ENCODE measurements around the gene SLC6A19. TPM values are rescaled to one million over a fixed set of nuclear protein-coding genes. Genes with fewer than 3 reads are reported as not detected.

The SLC6A19 gene
- total and polyA plus RNA-seq, 8 donors, result 0.13 to 5.5 (median 0.43) TPM; not detected in 3

GRCh38 chr5:1239505-1240251, 38.3 kb downstream of the SLC6A19 start:
- H3K4me1 ChIP-seq, result no peaks in the 10 kb centered on the region
- peaks cover 3 to 21% (median 21%) of the 10 kb centered on the region in 4 donors for H3K9me3 ChIP-seq
- intact Hi-C loops (cut with DNase I; ENCODE audit: low total_unique reads), result no loop called here
- H3K27ac ChIP-seq, result no peak overlapping the region
- no peaks in the 10 kb centered on the region for H3K36me3 ChIP-seq
- peaks cover 0 to 30% (median 11%) of the 10 kb centered on the region in 3 donors for H3K27me3 ChIP-seq
- 49 to 61% (median 56%) methylated on average over 20 to 22 of the region's 22 CpGs for WGBS, 5 donors
- no peak overlapping the region for H3K4me3 ChIP-seq
- TF ChIP-seq, protein P1, sequence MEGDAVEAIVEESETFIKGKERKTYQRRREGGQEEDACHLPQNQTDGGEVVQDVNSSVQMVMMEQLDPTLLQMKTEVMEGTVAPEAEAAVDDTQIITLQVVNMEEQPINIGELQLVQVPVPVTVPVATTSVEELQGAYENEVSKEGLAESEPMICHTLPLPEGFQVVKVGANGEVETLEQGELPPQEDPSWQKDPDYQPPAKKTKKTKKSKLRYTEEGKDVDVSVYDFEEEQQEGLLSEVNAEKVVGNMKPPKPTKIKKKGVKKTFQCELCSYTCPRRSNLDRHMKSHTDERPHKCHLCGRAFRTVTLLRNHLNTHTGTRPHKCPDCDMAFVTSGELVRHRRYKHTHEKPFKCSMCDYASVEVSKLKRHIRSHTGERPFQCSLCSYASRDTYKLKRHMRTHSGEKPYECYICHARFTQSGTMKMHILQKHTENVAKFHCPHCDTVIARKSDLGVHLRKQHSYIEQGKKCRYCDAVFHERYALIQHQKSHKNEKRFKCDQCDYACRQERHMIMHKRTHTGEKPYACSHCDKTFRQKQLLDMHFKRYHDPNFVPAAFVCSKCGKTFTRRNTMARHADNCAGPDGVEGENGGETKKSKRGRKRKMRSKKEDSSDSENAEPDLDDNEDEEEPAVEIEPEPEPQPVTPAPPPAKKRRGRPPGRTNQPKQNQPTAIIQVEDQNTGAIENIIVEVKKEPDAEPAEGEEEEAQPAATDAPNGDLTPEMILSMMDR (IDR thresholded peaks at IDR 0.05), result no peak
- TF ChIP-seq POLR2A (IDR thresholded peaks at IDR 0.05) (no peak), POLR2AphosphoS5 (IDR thresholded peaks at IDR 0.05) (no peak), EP300 (IDR thresholded peaks at IDR 0.05) (no peak)
- DNase-seq, result peak; percentile 23 to 32

DNA sequence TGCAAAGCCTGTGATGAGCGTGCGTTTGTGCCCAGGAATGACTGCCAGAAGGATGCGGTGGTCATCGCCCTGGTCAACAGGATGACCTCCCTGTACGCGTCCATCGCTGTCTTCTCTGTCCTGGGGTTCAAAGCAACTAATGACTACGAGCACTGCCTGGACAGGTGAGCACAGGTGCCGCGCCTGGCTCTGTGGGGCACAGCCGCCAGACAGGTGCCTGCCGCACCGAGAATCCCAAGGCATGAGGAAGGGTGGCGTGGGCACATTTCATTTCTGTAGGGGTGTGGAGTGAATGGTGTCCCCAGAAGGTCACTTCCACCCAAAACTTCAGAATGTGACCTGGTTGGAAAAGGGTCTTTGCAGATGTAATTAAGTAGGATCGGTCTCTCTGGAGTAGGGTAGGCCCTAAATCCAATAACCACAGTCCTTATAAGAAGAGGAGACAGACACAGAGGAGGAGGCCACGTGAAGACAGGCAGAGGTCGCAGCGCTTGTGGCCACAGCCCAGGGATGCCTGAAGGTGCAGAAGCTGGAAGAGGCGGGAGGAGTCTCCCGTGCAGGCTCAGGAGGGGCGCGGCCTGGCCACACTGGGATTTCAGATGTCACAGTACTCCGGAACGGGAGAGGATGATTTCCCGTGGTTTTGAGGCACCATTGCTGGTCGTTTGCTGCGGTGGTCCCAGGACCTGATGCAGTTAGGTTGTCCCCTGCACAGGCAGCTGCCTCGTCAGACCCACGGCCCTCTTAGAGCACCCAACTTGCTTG, 39.3 kb downstream of the SLC6A19 start:
- Histone ChIP-seq H3K4me3 (no peak overlapping the region), H3K27ac (no peak overlapping the region), H3K9me3 (peaks cover 3 to 11% (median 11%) of the 10 kb centered on the region in 4 donors), H3K27me3 (peaks cover 3 to 34% (median 18%) of the 10 kb centered on the region in 3 donors), H3K4me1 (peaks cover 0 to 1% (median 0%) of the 10 kb centered on the region in 4 donors), H3K36me3 (no peaks in the 10 kb centered on the region)
- TF ChIP-seq POLR2A (IDR thresholded peaks at IDR 0.05) (no peak), EP300 (IDR thresholded peaks at IDR 0.05) (no peak), POLR2AphosphoS5 (IDR thresholded peaks at IDR 0.05) (no peak)
- TF ChIP-seq, protein P1 (IDR thresholded peaks at IDR 0.05), result no peak
- DNase-seq, result no peak
- WGBS, 5 donors, result 84 to 90% (median 88%) methylated on average over 23 to 29 of the region's 29 CpGs
- intact Hi-C loops (cut with DNase I; ENCODE audit: low total_unique reads), result no loop called here

DNA sequence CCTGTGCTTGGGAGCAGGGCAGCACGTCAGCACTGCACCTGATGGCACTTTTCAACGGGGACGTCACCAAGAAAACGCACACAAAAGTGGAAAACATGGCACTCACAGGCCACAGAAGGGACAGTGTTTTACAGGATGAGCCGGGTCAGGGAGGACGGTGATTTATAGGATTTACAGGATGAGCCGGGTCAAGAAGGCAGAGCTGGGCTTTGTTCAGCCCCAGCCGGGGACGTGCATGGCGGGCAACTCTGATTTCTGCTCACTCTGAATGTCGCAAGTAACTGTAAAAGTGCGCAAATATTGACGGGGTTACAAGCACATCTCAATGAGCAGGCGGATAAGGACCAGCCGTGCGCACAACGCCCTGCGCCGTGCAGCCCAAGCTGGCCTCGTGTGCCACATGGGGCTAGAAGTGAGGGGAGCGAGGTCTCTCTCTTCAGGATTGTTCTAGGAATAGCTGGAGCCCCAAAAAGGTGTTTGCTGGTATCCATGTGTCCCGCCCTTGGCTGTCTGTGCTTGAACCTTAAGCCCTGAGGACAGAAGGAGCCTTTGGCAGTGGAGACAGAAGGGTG, 40.2 kb downstream of the SLC6A19 start:
- H3K27me3 ChIP-seq, result peaks cover 8 to 43% (median 26%) of the 10 kb centered on the region in 3 donors
- H3K27ac ChIP-seq, result no peak overlapping the region
- H3K4me3 ChIP-seq, result no peak overlapping the region
- 80 to 85% (median 84%) methylated on average over 20 to 22 of the region's 22 CpGs for WGBS, 5 donors
- H3K36me3 ChIP-seq, result no peaks in the 10 kb centered on the region
- H3K9me3 ChIP-seq, result peaks cover 0 to 2% (median 2%) of the 10 kb centered on the region in 4 donors
- TF ChIP-seq POLR2A (IDR thresholded peaks at IDR 0.05) (no peak), POLR2AphosphoS5 (IDR thresholded peaks at IDR 0.05) (no peak)
- TF ChIP-seq, protein P1 (IDR thresholded peaks at IDR 0.05), result no peak
- intact Hi-C loops (cut with DNase I; ENCODE audit: low total_unique reads), result no loop called here
- DNase-seq, result no peak
- H3K4me1 ChIP-seq, result peaks cover 0 to 10% (median 5%) of the 10 kb centered on the region in 4 donors

DNA sequence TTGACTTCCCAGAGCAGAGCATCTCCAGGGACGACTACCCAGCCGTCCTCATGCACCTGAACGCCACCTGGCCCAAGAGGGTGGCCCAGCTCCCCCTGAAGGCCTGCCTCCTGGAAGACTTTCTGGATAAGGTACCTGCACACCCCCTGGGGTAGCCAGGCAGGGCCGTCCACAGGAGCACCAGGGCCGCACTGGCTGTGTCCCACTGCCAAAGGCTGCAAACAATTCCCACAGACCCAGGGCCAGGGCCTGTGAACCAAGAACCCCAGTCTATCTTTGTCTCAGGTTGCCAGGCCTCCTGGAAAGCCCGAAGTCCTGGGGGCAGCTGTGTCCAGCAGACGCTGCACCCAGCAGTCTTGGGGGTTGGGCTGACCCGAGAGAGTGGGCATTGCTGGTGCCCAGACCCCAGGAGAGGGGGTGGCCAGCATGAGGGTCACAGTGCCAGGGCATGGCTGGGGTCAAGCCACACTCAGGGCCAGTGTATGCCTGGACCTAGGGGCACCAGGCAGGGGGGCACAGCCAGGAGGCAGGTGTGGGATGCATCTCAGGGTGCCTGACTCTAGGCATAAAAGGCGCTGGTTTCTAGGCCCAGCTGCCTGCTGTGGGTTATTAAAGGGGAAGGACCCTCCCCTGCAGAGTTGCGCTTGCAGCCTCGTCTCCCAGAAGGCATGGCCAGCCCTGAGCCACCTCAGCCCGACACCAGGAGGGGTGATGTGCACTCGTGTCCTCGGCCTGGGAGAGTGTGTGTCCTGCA, 41.5 kb downstream of the SLC6A19 start:
- WGBS, 5 donors, result 67 to 80% (median 78%) methylated on average over 3 to 14 of the region's 14 CpGs
- H3K27me3 ChIP-seq, result peaks cover 8 to 56% (median 28%) of the 10 kb centered on the region in 3 donors
- TF ChIP-seq EP300 (IDR thresholded peaks at IDR 0.05) (no peak), POLR2A (IDR thresholded peaks at IDR 0.05) (no peak), POLR2AphosphoS5 (IDR thresholded peaks at IDR 0.05) (no peak)
- TF ChIP-seq, protein P1 (IDR thresholded peaks at IDR 0.05), result no peak
- H3K9me3 ChIP-seq, result no peaks in the 10 kb centered on the region
- H3K4me1 ChIP-seq, result peaks cover 0 to 15% (median 8%) of the 10 kb centered on the region in 4 donors
- H3K36me3 ChIP-seq, result no peaks in the 10 kb centered on the region
- no peak overlapping the region for H3K27ac ChIP-seq
- H3K4me3 ChIP-seq, result no peak overlapping the region
- no peak for DNase-seq
- intact Hi-C loops (cut with DNase I; ENCODE audit: low total_unique reads), result no loop called here

All from stomach (tissue), 9 donors.